Nephron progenitor cell (in vitro differentiated cells): ENCODE results near the gene GRIK4.
A peak's percentile ranks its signal among the peaks of the same experiment; 100 is the strongest.

Source experiments
- DNase-seq: peaks from one replicate; pipeline ENCODE4 v3.0.0; 2021
- H3K27ac Mint-ChIP-seq: 2 replicates; pipeline ENCODE4 v1.8.0; 2021; ENCODE audit warnings: mild to moderate bottlenecking, moderate library complexity, mixed read lengths
- H3K27me3 Mint-ChIP-seq: 2 replicates; pipeline ENCODE4 v1.8.0; 2021; ENCODE audit warnings: mild to moderate bottlenecking, low read depth, mixed read lengths; ENCODE audit not compliant: poor library complexity
- H3K36me3 Mint-ChIP-seq: 2 replicates; pipeline ENCODE4 v1.8.0; 2021; ENCODE audit warnings: low read depth, mixed read lengths
- H3K4me1 Mint-ChIP-seq: 2 replicates; pipeline ENCODE4 v1.8.0; 2021; ENCODE audit warnings: mixed read lengths
- H3K4me3 Mint-ChIP-seq: 2 replicates; pipeline ENCODE4 v1.8.0; 2021; ENCODE audit warnings: mild to moderate bottlenecking, moderate library complexity, mixed read lengths
- H3K9me3 Mint-ChIP-seq: 2 replicates; pipeline ENCODE4 v1.8.0; 2021; ENCODE audit warnings: mild to moderate bottlenecking, moderate library complexity, mixed read lengths
- TF ChIP-seq, protein P1 (sequence below): fragments of 200-600 bp; sonication (generic); IDR thresholded peaks from 2 replicates; pipeline ENCODE4 v1.5.0; 2021; ENCODE audit warnings: antibody characterized with exemption

The GRIK4 gene

DNA sequence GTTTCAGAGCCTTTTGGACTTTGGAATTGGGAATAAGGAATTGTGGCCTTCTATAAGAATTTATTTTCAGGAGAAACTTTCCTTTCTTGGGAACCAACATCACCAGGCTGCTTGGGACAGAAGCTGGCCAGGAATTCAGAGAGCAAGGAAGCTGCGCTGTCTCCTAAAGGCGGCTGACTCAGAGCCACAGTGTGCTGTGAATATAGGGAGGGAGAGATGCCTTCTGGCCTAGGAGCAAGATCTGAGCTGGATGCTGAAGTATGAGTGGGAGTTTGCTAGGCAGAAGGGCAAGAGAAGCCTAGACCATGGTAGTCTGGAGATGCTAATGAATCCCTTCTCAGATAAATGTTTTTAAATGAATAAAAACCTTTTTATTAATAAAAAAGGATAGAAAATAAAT, 298.7 kb downstream of the GRIK4 start:
- Mint-ChIP-seq H3K9me3 (no peaks in the 10 kb centered on the region), H3K27me3 (peaks cover 9% of the 10 kb centered on the region), H3K27ac (no peak overlapping the region), H3K36me3 (no peaks in the 10 kb centered on the region), H3K4me3 (no peak overlapping the region), H3K4me1 (peaks cover 48% of the 10 kb centered on the region)
- no peak for DNase-seq
- TF ChIP-seq, protein P1, sequence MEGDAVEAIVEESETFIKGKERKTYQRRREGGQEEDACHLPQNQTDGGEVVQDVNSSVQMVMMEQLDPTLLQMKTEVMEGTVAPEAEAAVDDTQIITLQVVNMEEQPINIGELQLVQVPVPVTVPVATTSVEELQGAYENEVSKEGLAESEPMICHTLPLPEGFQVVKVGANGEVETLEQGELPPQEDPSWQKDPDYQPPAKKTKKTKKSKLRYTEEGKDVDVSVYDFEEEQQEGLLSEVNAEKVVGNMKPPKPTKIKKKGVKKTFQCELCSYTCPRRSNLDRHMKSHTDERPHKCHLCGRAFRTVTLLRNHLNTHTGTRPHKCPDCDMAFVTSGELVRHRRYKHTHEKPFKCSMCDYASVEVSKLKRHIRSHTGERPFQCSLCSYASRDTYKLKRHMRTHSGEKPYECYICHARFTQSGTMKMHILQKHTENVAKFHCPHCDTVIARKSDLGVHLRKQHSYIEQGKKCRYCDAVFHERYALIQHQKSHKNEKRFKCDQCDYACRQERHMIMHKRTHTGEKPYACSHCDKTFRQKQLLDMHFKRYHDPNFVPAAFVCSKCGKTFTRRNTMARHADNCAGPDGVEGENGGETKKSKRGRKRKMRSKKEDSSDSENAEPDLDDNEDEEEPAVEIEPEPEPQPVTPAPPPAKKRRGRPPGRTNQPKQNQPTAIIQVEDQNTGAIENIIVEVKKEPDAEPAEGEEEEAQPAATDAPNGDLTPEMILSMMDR: no peak

GRCh38 chr11:120811199-120811598, 299.7 kb downstream of the GRIK4 start:
- Mint-ChIP-seq H3K27ac (no peak overlapping the region), H3K4me3 (no peak overlapping the region)
- no peak for DNase-seq

GRCh38 chr11:120811731-120812130, 300.2 kb downstream of the GRIK4 start:
- H3K36me3 Mint-ChIP-seq: no peaks in the 10 kb centered on the region
- H3K4me1 Mint-ChIP-seq: peaks cover 51% of the 10 kb centered on the region
- peaks cover 9% of the 10 kb centered on the region for H3K27me3 Mint-ChIP-seq
- no peak for DNase-seq
- TF ChIP-seq, protein P1: no peak
- no peaks in the 10 kb centered on the region for H3K9me3 Mint-ChIP-seq
- no peak overlapping the region for H3K27ac Mint-ChIP-seq
- H3K4me3 Mint-ChIP-seq: no peak overlapping the region

More at GRCh38 chr11:120811199-120811598, 299.7 kb downstream of the GRIK4 start:
- TF ChIP-seq, protein P1: no peak
- peaks cover 9% of the 10 kb centered on the region for H3K27me3 Mint-ChIP-seq
- H3K9me3 Mint-ChIP-seq: no peaks in the 10 kb centered on the region
- no peaks in the 10 kb centered on the region for H3K36me3 Mint-ChIP-seq
- peaks cover 53% of the 10 kb centered on the region for H3K4me1 Mint-ChIP-seq

GRCh38 chr11:120814531-120815318, 303.2 kb downstream of the GRIK4 start:
- no peak overlapping the region for H3K27ac Mint-ChIP-seq
- TF ChIP-seq, protein P1: no peak
- peaks cover 47% of the 10 kb centered on the region for H3K4me1 Mint-ChIP-seq
- peaks cover 28% of the 10 kb centered on the region for H3K27me3 Mint-ChIP-seq
- DNase-seq: no peak
- no peaks in the 10 kb centered on the region for H3K36me3 Mint-ChIP-seq
- no peak overlapping the region for H3K4me3 Mint-ChIP-seq
- no peaks in the 10 kb centered on the region for H3K9me3 Mint-ChIP-seq

DNA sequence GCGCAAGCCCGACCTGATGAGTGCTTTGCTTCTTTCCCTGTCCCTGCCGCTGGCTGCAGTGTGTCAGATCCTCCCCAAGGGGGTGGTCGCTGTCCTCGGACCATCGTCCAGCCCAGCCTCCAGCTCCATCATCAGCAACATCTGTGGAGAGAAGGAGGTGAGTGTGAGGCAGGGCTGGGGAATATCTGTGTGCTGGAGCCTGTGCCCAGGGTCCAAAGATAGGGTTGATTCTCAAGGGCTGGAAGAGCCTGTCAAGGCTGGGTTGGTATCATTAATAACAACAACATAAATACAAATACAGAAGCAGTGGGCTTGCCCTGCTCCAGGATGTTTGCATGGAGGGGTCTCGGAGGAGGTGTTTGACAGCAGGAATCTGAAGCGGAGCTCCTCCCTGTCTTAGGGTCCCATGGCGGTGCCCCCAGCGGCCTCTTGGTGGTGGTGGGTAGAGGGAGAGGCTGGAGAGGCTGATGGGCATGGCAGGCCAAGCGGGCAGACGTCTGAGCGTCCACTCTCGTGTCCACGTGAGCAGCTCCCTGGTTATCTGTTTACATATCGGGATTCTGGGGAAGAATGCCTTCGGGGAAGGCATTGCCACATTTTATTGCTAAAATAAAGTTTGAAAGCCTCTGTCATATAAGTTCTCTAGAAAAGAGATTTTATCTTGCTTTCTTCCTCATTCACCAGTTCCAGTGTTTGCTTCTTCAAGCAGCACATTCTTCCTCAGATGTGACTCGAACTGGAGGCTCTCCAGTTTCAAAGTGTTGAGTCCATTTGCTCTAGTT, 304.0 kb downstream of the GRIK4 start:
- peaks cover 47% of the 10 kb centered on the region for H3K4me1 Mint-ChIP-seq
- TF ChIP-seq, protein P1: peak; percentile 22
- H3K9me3 Mint-ChIP-seq: no peaks in the 10 kb centered on the region
- no peaks in the 10 kb centered on the region for H3K36me3 Mint-ChIP-seq
- no peak overlapping the region for H3K27ac Mint-ChIP-seq
- peak; percentile 35 for DNase-seq
- H3K27me3 Mint-ChIP-seq: peaks cover 36% of the 10 kb centered on the region
- H3K4me3 Mint-ChIP-seq: no peak overlapping the region
